HepG2 (cell line): ENCODE data around the gene FABP1. TPM values are rescaled to one million over a fixed set of nuclear protein-coding genes. Genes with fewer than 3 reads are reported as not detected.

Experiments used
- ARHGAP35 ChIP-seq: sonication (generic); formaldehyde crosslinking; IDR thresholded peaks from 2 replicates; pipeline ENCODE4 v1.9.0; 2022; ENCODE audit warnings: mild to moderate bottlenecking, inconsistent platforms, moderate library complexity, missing genetic modification reagents, borderline replicate concordance
- CBFB ChIP-seq: sonication (generic); formaldehyde crosslinking; IDR thresholded peaks from 2 replicates; pipeline ENCODE4 v1.4.0; 2020; ENCODE audit warnings: missing genetic modification reagents
- DMTF1 ChIP-seq: sonication (generic); formaldehyde crosslinking; IDR thresholded peaks from 2 replicates; pipeline ENCODE4 v1.4.0; 2020; ENCODE audit warnings: mild to moderate bottlenecking, missing genetic modification reagents
- DZIP1 ChIP-seq: sonication (generic); formaldehyde crosslinking; IDR thresholded peaks from 2 replicates; pipeline ENCODE4 v1.5.0; 2020; ENCODE audit warnings: mild to moderate bottlenecking, missing genetic modification reagents
- GTF3A ChIP-seq: sonication (generic); formaldehyde crosslinking; conservative IDR thresholded peaks from 2 replicates; pipeline ENCODE4 v1.4.0; 2020; ENCODE audit warnings: mild to moderate bottlenecking, missing genetic modification reagents
- HMGXB3 ChIP-seq: sonication (generic); formaldehyde crosslinking; IDR thresholded peaks from 2 replicates; pipeline ENCODE4 v1.4.0; 2020; ENCODE audit warnings: missing genetic modification reagents, borderline replicate concordance
- JUND ChIP-seq: sonication (generic); formaldehyde crosslinking; IDR thresholded peaks from 2 replicates; pipeline ENCODE4 v1.8.0; 2022; ENCODE audit warnings: mild to moderate bottlenecking, missing genetic modification reagents
- MED8 ChIP-seq: sonication (generic); formaldehyde crosslinking; IDR thresholded peaks from 2 replicates; pipeline ENCODE4 v1.8.1; 2023; ENCODE audit warnings: mild to moderate bottlenecking, missing genetic modification reagents; ENCODE audit not compliant: insufficient replicate concordance
- PHF8 ChIP-seq: sonication (generic); formaldehyde crosslinking; IDR thresholded peaks from 2 replicates; pipeline ENCODE4 v1.5.0; 2020; ENCODE audit warnings: missing genetic modification reagents
- RFXAP ChIP-seq: sonication (generic); formaldehyde crosslinking; IDR thresholded peaks from 2 replicates; pipeline ENCODE4 v1.4.0; 2020; ENCODE audit warnings: missing genetic modification reagents, borderline replicate concordance
- STAG1 ChIP-seq: sonication (generic); formaldehyde crosslinking; IDR thresholded peaks from 2 replicates; pipeline ENCODE4 v1.4.0; 2020; ENCODE audit warnings: missing genetic modification reagents
- TBX2 ChIP-seq: sonication (generic); formaldehyde crosslinking; IDR thresholded peaks from 2 replicates; pipeline ENCODE4 v1.5.0; 2020; ENCODE audit warnings: missing genetic modification reagents, mild to moderate bottlenecking, borderline replicate concordance
- ZBTB7B ChIP-seq: sonication (generic); formaldehyde crosslinking; IDR thresholded peaks from 2 replicates; pipeline ENCODE4 v1.4.0; 2020; ENCODE audit warnings: missing genetic modification reagents
- ZFP1 ChIP-seq: IDR thresholded peaks from 2 replicates; pipeline ENCODE4 v1.6.1; 2016
- ZFP36 ChIP-seq: fragments of 150-350 bp; IDR thresholded peaks from 2 replicates; pipeline ENCODE4 v1.6.1; 2018; ENCODE audit warnings: borderline replicate concordance, low read length, low read depth; ENCODE audit not compliant: partially characterized antibody
- ZNF280D ChIP-seq: sonication (generic); formaldehyde crosslinking; IDR thresholded peaks from 2 replicates; pipeline ENCODE4 v1.5.1; 2020; ENCODE audit warnings: mild to moderate bottlenecking, missing genetic modification reagents
- polyA plus RNA-seq, 8 experiments: library from polyadenylated mRNA; depleted of rRNA in 3 of 8; stranded (reverse) in 7 of 8; unstranded in 1 of 8; fragments of >200 nt; fragmentation: Illumina TruSeq in 4 of 8; extraction: Trizol in 4 of 8; gene quantifications; 2 replicates each; pipeline versions ENCODE4 v1.2.1 to v1.2.3, GENCODE V29; 2011 to 2016; ENCODE audit warnings: low read depth in 4 of 8, missing spikeins in 1 of 8, mixed read lengths in 1 of 8; ENCODE audit not compliant: insufficient read depth in 1 of 8
- total RNA-seq, 5 experiments: library from RNA; depleted of rRNA; stranded (reverse); fragments of >200 nt; fragmentation: Illumina TruSeq; extraction: Trizol; gene quantifications; 2 replicates each; pipeline ENCODE4 v1.2.3, GENCODE V29; 2016; ENCODE audit warnings: low read depth in 1 of 5

Gene FABP1
- total and polyA plus RNA-seq, 2 of the 13 experiments (the other 11 are each of a cell fraction or from before 2014, with no cell fraction given), result 644 to 1,608 TPM

- TF ChIP-seq TBX2 (CRISPR knock-in tag) (0 out of 2 replicates have a peak, but pooled peaks have one; percentile 31), ARHGAP35 (CRISPR knock-in tag) (0 out of 2 replicates have a peak, but pooled peaks have one; percentile 71), ZFP1 (CRISPR knock-in tag) (no peak), HMGXB3 (peak; percentile 41; the same call in 1 of the 2 replicates), ZFP36 (no peak), MED8 (CRISPR knock-in tag) (no peak), RFXAP (CRISPR knock-in tag) (0 out of 2 replicates have a peak, but pooled peaks have one; percentile 50), DMTF1 (no peak), DZIP1 (CRISPR knock-in tag) (no peak), PHF8 (peak; percentile 19; the same call in 1 of the 2 replicates), ZBTB7B (no peak), GTF3A (0 out of 2 replicates have a peak, but pooled peaks have one; percentile 76), JUND (CRISPR knock-in tag) (no peak), ZNF280D (CRISPR knock-in tag) (no peak; the same call in 1 of the 2 replicates), CBFB (CRISPR knock-in tag) (no peak; the same call in 1 of the 2 replicates), STAG1 (CRISPR knock-in tag) (no peak)
These were observed 5.5 kb downstream of the FABP1 start (continued) for GRCh38 chr2:88122141-88122884.
